Endometrium (tissue), 2 donors: ENCODE data around the gene ADAMTS19.

ENCODE experiments used
- FAIRE-seq: peaks from 2 replicates; lab custom pipeline; 2012; peaks lifted over from hg19 to GRCh38; lab: Jason Lieb, UNC
- donor health status: control.
- donor health status: control.

ADAMTS19 gene

GRCh38 chr5:129465776-129466344, 5.8 kb downstream of the ADAMTS19 start:
- no peak for FAIRE-seq

GRCh38 chr5:129474544-129474943, 14.4 kb downstream of the ADAMTS19 start:
- FAIRE-seq, result no peak

- peak; percentile 50 for FAIRE-seq
These were observed 16.7 kb downstream of the ADAMTS19 start for GRCh38 chr5:129476751-129477150.

- FAIRE-seq, result no peak
These were observed 17.4 kb downstream of the ADAMTS19 start for GRCh38 chr5:129477532-129477931.

- no peak for FAIRE-seq
These were observed 21.1 kb downstream of the ADAMTS19 start for GRCh38 chr5:129481161-129481560.

GRCh38 chr5:129496421-129496820, 36.3 kb downstream of the ADAMTS19 start:
- FAIRE-seq, result no peak

GRCh38 chr5:129496864-129497595, 36.9 kb downstream of the ADAMTS19 start:
- no peak for FAIRE-seq

GRCh38 chr5:129499208-129499852, 39.2 kb downstream of the ADAMTS19 start:
- FAIRE-seq, result no peak

GRCh38 chr5:129500101-129500500, 40.0 kb downstream of the ADAMTS19 start:
- FAIRE-seq, result no peak

- FAIRE-seq, result no peak
These were observed 46.0 kb downstream of the ADAMTS19 start for GRCh38 chr5:129506086-129506485.

GRCh38 chr5:129506950-129507349, 46.9 kb downstream of the ADAMTS19 start:
- no peak for FAIRE-seq

- no peak for FAIRE-seq
These were observed 47.4 kb downstream of the ADAMTS19 start for GRCh38 chr5:129507527-129507926.

GRCh38 chr5:129508606-129509005, 48.5 kb downstream of the ADAMTS19 start:
- FAIRE-seq, result no peak

GRCh38 chr5:129509363-129509975, 49.4 kb downstream of the ADAMTS19 start:
- FAIRE-seq, result no peak

- FAIRE-seq, result no peak
These were observed 51.2 kb downstream of the ADAMTS19 start for GRCh38 chr5:129511291-129511690.

GRCh38 chr5:129541051-129541450, 81.0 kb downstream of the ADAMTS19 start:
- FAIRE-seq, result no peak

- no peak for FAIRE-seq
These were observed 81.7 kb downstream of the ADAMTS19 start for GRCh38 chr5:129541648-129542251.

- no peak for FAIRE-seq
These were observed 87.0 kb downstream of the ADAMTS19 start for GRCh38 chr5:129547137-129547536.

GRCh38 chr5:129554134-129554904, 94.2 kb downstream of the ADAMTS19 start:
- no peak for FAIRE-seq

- no peak for FAIRE-seq
These were observed 103.5 kb downstream of the ADAMTS19 start for GRCh38 chr5:129563585-129563984.

GRCh38 chr5:129569295-129569694, 109.2 kb downstream of the ADAMTS19 start:
- FAIRE-seq, result no peak

- FAIRE-seq, result no peak
These were observed 112.0 kb downstream of the ADAMTS19 start for GRCh38 chr5:129572060-129572459.
